Stomach (tissue), 9 donors: ENCODE data around the gene TACSTD2. TPM values are rescaled to one million over a fixed set of nuclear protein-coding genes. Genes with fewer than 3 reads are reported as not detected.
"Not testable (repeated sequence)": the region's sequence is repeated elsewhere in the genome, so short reads cannot be mapped to it uniquely, and the experiment has no call there.

ENCODE experiments used
- DNase-seq, 2 donors: peaks; one replicate each; pipeline versions ENCODE4 v3.0.0 to v3.0.0-alpha.2; 2013 to 2019
- H3K27ac ChIP-seq, 5 donors: fragments of 200-600 bp in 4 of 5; sonication (generic) in 4 of 5; one replicate each; pipeline ENCODE4 v1.5.1; 2013 to 2019; ENCODE audit warnings: mild to moderate bottlenecking in 1 of 5, moderate library complexity in 1 of 5
- H3K27me3 ChIP-seq, 3 donors: fragments of 200-600 bp; sonication (generic); one replicate each; pipeline ENCODE4 v1.5.1; 2017 to 2019; ENCODE audit warnings: mixed run types in 1 of 3
- H3K36me3 ChIP-seq, 4 donors: fragments of 200-600 bp; sonication (generic); 1 replicate in 3 of 4; 2 replicates in 1 of 4; pipeline ENCODE4 v1.5.1; 2016 to 2019
- H3K4me1 ChIP-seq, 4 donors: fragments of 200-600 bp; sonication (generic); one replicate each; pipeline ENCODE4 v1.5.1; 2016 to 2019
- H3K4me3 ChIP-seq, 4 donors: fragments of 200-600 bp; sonication (generic) in 3 of 4; one replicate each; pipeline ENCODE4 v1.5.1; 2016 to 2019; ENCODE audit warnings: mild to moderate bottlenecking in 1 of 4
- H3K9me3 ChIP-seq, 4 donors: fragments of 200-600 bp; sonication (generic); one replicate each; pipeline ENCODE4 v1.5.1; 2016 to 2019
- EP300 ChIP-seq: sonication (generic); formaldehyde crosslinking; IDR thresholded peaks from one replicate; pipeline ENCODE4 v1.6.1; 2017; ENCODE audit warnings: antibody characterized with exemption
- POLR2A ChIP-seq, 4 donors: fragments of 450-650 bp; IDR thresholded peaks; one replicate each; pipeline ENCODE4 v1.6.1; 2016; ENCODE audit warnings: antibody characterized with exemption in 4 of 4, control low read depth in 2 of 4, mild to moderate bottlenecking in 1 of 4, moderate library complexity in 1 of 4
- POLR2AphosphoS5 ChIP-seq, 3 donors: sonication (generic); formaldehyde crosslinking; IDR thresholded peaks; one replicate each; pipeline ENCODE4 v1.6.1; 2016; ENCODE audit warnings: antibody characterized with exemption in 3 of 3
- WGBS, 5 donors: extraction: QIAGEN DNeasy Blood & Tissue Kit in 3 of 5; methylation state at CpG; one replicate each; pipeline versions ENCODE4 v1.1.5 to v1.1.7; 2013 to 2018; 5-methylcytosine and 5-hydroxymethylcytosine counted together
- intact Hi-C: fragments of 100-400 bp; cut with DNase I; formaldehyde crosslinking; loops from one replicate; pipeline ENCODE4 v1.15.1; 2023; ENCODE audit warnings: low total_unique reads
- polyA plus RNA-seq, 3 donors: library from polyadenylated mRNA; stranded (reverse); fragments of 200-250 nt; gene quantifications; one replicate each; pipeline ENCODE4 v1.2.3, GENCODE V29; 2013
- total RNA-seq, 5 donors: library from RNA; depleted of rRNA; stranded (reverse); fragments of >200 nt; gene quantifications; one replicate each; pipeline versions ENCODE4 v1.1.0 to v1.2.3, GENCODE V29; 2014 to 2016
- TF ChIP-seq, protein P1 (sequence below), 7 experiments: fragments of 450-650 bp in 4 of 7; fragments of 200-600 bp in 3 of 7; sonication (generic) in 3 of 7; IDR thresholded peaks; one replicate each; pipeline ENCODE4 v1.5.1; 2016 to 2019; ENCODE audit warnings: antibody characterized with exemption in 7 of 7, control low read depth in 2 of 7, mild to moderate bottlenecking in 1 of 7
- donor health status: healthy with polysubstance abuse.
- donor health status: Bipolar disorder and iron deficiency.
- donor health status: healthy.

Gene TACSTD2
- total and polyA plus RNA-seq, 8 donors, result 5.2 to 369 (median 35.1) TPM; not detected in 2

DNA sequence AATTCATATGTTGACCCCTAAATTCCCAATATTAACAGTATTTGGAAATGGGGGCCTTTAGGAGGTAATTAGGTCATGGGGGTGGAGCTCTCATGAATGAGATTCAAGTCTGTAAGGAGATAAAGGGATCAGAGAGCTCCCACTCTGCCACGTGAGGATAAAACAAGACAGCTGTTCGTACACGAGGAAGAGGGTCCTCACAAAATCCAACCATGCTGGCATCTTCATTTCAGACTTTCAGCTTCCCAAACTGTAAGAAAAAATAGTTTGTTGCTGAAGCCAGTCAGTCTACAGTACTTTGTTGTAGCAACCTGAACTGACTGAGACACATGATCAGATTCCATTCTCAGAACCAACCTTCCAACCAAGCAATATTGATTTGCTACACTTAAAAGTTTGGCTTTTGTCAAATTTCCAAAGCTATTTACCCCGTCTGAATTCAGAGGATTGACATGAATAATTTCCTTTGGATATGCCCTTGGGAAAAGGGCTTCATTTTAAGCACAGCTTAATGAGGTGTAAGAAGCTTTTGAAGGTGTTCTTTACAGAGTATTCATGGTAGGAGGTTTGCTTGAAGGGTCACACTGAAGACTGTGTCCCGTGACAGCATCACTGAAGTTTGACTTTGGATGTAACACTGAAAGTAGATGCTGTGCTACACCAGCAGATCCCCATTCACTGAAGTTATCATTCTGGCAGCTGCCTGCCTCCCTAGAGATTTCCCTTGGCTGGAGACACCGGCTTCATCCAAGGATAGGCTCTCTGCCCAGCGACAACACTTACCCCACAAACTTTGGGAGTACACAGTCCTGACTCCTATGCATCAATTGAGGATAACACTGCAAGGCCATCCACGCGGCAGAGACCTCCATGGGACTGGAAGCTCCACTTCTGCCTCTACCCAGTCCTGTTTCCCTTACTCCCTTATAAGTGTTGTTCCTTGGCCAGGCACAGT is 25.6 kb downstream of the TACSTD2 start:
- intact Hi-C loops, result loop anchor here (10.0 kb wide), 1 partner anchor 93 kb away; no protein-coding TSS in a partner anchor
- Histone ChIP-seq H3K27me3 (no peaks in the 10 kb centered on the region), H3K36me3 (no peaks in the 10 kb centered on the region), H3K4me1 (peaks cover 0 to 7% (median 2%) of the 10 kb centered on the region in 4 donors), H3K27ac (no peak overlapping the region), H3K4me3 (no peak overlapping the region), H3K9me3 (no peaks in the 10 kb centered on the region)
- no peak for DNase-seq
- TF ChIP-seq, protein P1, sequence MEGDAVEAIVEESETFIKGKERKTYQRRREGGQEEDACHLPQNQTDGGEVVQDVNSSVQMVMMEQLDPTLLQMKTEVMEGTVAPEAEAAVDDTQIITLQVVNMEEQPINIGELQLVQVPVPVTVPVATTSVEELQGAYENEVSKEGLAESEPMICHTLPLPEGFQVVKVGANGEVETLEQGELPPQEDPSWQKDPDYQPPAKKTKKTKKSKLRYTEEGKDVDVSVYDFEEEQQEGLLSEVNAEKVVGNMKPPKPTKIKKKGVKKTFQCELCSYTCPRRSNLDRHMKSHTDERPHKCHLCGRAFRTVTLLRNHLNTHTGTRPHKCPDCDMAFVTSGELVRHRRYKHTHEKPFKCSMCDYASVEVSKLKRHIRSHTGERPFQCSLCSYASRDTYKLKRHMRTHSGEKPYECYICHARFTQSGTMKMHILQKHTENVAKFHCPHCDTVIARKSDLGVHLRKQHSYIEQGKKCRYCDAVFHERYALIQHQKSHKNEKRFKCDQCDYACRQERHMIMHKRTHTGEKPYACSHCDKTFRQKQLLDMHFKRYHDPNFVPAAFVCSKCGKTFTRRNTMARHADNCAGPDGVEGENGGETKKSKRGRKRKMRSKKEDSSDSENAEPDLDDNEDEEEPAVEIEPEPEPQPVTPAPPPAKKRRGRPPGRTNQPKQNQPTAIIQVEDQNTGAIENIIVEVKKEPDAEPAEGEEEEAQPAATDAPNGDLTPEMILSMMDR (IDR thresholded peaks at IDR 0.05), result no peak
- TF ChIP-seq POLR2AphosphoS5 (IDR thresholded peaks at IDR 0.05) (no peak), EP300 (no peak), POLR2A (IDR thresholded peaks at IDR 0.05) (no peak)
- 72 to 83% (median 75%) methylated on average over 8 to 9 of the region's 9 CpGs for WGBS, 5 donors

GRCh38 chr1:58549291-58549690 is 27.8 kb downstream of the TACSTD2 start:
- H3K27me3 ChIP-seq, H3K9me3 ChIP-seq, H3K36me3 ChIP-seq, DNase-seq, H3K27ac ChIP-seq, H3K4me3 ChIP-seq, intact Hi-C loops: not testable (repeated sequence)
- H3K4me1 ChIP-seq, result peaks cover 0 to 20% (median 10%) of the 10 kb centered on the region in 4 donors
- WGBS, 5 donors, result 19 to 41% (median 28%) methylated on average over 6 of the region's 6 CpGs

DNA sequence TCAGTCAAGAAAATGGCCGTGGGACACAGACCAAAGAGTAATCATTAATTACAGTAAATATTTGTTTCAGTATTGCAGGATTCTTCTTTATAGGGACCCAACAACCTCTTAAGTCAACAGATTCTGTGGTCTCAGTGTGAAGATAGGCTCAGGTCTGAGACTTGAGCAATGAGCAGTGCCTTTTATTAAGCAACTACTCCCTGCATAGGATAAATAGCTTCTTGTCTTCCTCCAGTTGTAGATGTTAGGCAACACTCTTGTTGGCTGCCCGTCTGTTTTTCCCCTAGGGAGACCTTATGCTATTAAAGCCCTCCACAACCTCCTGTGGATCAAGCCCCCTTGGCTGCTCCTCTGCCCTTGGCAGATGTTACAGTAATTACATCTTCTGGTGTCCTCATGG is 28.7 kb downstream of the TACSTD2 start:
- no peak overlapping the region for H3K4me3 ChIP-seq
- H3K9me3 ChIP-seq, result no peaks in the 10 kb centered on the region
- H3K4me1 ChIP-seq, result peaks cover 0 to 20% (median 10%) of the 10 kb centered on the region in 4 donors
- WGBS, 5 donors, result 76 to 92% (median 80%) methylated on average over 2 of the region's 2 CpGs
- no peak for DNase-seq
- no peak overlapping the region for H3K27ac ChIP-seq
- no peaks in the 10 kb centered on the region for H3K36me3 ChIP-seq
- H3K27me3 ChIP-seq, result no peaks in the 10 kb centered on the region
- intact Hi-C loops, result no loop called here
- no peak for TF ChIP-seq EP300
- TF ChIP-seq POLR2A (IDR thresholded peaks at IDR 0.05), result no peak
- TF ChIP-seq, protein P1 (IDR thresholded peaks at IDR 0.05), result no peak
- TF ChIP-seq POLR2AphosphoS5 (IDR thresholded peaks at IDR 0.05), result no peak

DNA sequence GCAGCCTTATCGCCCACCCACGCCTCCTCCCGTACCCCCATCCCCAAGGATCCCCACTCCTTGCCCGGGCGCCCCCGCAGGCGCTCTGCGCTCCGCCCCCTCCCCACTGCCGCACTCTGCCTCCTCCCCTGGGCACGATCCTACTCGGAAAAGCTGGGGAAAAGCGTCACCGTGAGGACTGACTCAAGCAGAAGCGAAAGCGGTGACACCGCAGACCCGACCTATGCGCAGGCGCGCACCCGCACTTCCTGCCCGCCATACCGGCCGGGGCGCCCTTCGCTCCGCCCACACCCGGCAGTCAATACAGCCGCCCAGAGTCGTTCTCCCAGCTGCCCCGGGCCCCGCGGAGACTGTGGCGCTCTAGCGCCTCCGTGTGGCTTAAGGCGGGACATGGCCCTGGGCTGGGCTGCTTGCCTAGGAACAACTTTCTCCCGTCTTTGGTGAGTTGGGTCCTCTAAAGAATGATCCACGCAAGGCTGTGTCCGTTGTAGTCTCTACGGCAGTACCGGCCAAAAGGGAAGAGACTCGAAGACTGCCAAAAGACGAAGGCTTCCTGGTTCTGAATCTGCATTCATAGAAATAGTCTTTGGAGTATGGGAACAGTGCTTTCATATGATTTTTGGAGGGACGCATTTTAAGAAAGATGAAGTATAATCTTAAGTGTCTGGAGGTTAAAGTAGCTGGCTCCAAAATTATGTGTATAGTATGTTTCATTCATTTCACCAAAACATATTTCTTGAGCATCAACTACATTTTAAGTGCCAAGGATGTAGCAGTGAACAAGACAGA is 30.3 kb downstream of the TACSTD2 start, which contains the start of gene OMA1:
OMA1 (minus strand) TSS at position 207 of the 789 bp plus-strand sequence. CDS start 7,432 bp downstream, outside the sequence.
- Histone ChIP-seq H3K27me3 (no peaks in the 10 kb centered on the region), H3K9me3 (no peaks in the 10 kb centered on the region), H3K27ac (peak within 1 kb of the TSS; percentile 99 to 100 (median 99)), H3K36me3 (no peaks in the 10 kb centered on the region), H3K4me3 (peak within 1 kb of the TSS; percentile 46 to 89 (median 64)), H3K4me1 (peaks cover 0 to 20% (median 10%) of the 10 kb centered on the region in 4 donors)
- WGBS, 5 donors, result 1 to 2% (median 1%) methylated on average over 20 to 46 of the region's 46 CpGs
- DNase-seq, result peak; percentile 98 to 99
- TF ChIP-seq EP300 (no peak), POLR2AphosphoS5 (IDR thresholded peaks at IDR 0.05) (peak; percentile 93 to 98 (median 98)), POLR2A (IDR thresholded peaks at IDR 0.05) (peak in 2 of 4 donors; percentile 57 to 74)
- TF ChIP-seq, protein P1 (IDR thresholded peaks at IDR 0.05), result peak in 5 of 7 experiments; percentile 90 to 99 (median 95)
- intact Hi-C loops, result no loop called here
